Panc1 (cell line): ENCODE measurements around the gene HSPA12A.

Source experiments
- POLR2AphosphoS5 ChIP-seq: IDR thresholded peaks from 2 replicates; pipeline ENCODE4 v1.6.1; 2012; ENCODE audit warnings: mild to moderate bottlenecking, low read depth, low read length, moderate library complexity
- REST ChIP-seq, 2 experiments: IDR thresholded peaks; 2 replicates each; pipeline ENCODE4 v1.6.1; 2011 to 2012; ENCODE audit warnings: low read depth in 2 of 2, control low read depth in 1 of 2, low read length in 1 of 2, mild to moderate bottlenecking in 1 of 2, moderate library complexity in 1 of 2; ENCODE audit not compliant: insufficient read depth in 1 of 2
- TCF7L2 ChIP-seq: IDR thresholded peaks from 2 replicates; pipeline ENCODE4 v1.6.1; 2011; ENCODE audit warnings: mild to moderate bottlenecking, low read depth, low read length, inconsistent platforms
- TF ChIP-seq, protein P1 (sequence below): fragments of 450-650 bp; IDR thresholded peaks from 2 replicates; pipeline ENCODE4 v1.5.1; 2017; ENCODE audit warnings: mild to moderate bottlenecking

DNA sequence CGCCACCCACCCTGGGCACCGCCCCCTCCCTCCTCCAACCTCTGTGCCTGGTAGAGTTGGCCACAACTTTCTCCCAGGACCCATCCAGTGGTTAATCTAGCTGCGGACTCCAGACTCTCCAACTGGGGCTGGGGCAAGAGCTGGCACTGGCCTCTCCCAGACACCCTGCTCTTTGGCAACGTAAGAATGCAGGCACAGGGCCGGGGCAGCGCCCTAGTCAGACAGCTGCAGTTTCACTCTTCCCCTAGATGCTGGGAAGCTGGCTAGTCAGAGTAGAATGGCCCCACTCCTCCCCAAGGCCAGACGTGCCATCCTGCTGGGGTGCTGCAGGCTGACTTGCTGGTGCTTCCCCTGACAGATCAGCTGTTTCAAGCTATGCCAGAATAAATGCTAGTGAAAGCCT lies 22.1 kb downstream of the HSPA12A start:
- TF ChIP-seq, protein P1, sequence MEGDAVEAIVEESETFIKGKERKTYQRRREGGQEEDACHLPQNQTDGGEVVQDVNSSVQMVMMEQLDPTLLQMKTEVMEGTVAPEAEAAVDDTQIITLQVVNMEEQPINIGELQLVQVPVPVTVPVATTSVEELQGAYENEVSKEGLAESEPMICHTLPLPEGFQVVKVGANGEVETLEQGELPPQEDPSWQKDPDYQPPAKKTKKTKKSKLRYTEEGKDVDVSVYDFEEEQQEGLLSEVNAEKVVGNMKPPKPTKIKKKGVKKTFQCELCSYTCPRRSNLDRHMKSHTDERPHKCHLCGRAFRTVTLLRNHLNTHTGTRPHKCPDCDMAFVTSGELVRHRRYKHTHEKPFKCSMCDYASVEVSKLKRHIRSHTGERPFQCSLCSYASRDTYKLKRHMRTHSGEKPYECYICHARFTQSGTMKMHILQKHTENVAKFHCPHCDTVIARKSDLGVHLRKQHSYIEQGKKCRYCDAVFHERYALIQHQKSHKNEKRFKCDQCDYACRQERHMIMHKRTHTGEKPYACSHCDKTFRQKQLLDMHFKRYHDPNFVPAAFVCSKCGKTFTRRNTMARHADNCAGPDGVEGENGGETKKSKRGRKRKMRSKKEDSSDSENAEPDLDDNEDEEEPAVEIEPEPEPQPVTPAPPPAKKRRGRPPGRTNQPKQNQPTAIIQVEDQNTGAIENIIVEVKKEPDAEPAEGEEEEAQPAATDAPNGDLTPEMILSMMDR, result no peak
- TF ChIP-seq TCF7L2, result no peak
- no peak for TF ChIP-seq POLR2AphosphoS5
- TF ChIP-seq REST (IDR thresholded peaks at IDR 0.05; ENCODE audit: insufficient read depth in 1 of 2, low read depth in 2 of 2, low read length in 1 of 2), result no peak
